Stimulated activated naive CD8-positive, alpha-beta T cell treated with anti-CD3 and anti-CD28 coated beads, Interleukin-15, Interleukin-2, amounts not matched to agents 100 U/mL and 50 U/mL, for 24 hours (primary cell): ENCODE measurements around the gene IL21R.
"Not testable (repeated sequence)": the region's sequence is repeated elsewhere in the genome, so short reads cannot be mapped to it uniquely, and the experiment has no call there.

Experiments used
- ATAC-seq: fragments of 150-1000 bp; cut with Tn5 transposase; one replicate; pipeline ENCODE4 v1.10.0; 2021
- DNase-seq: peaks from one replicate; pipeline ENCODE4 v3.0.0; 2021

IL21R gene

GRCh38 chr16:27402569-27402963, 592 bp downstream of the IL21R start:
- no peak for DNase-seq
- ATAC-seq, result no peak

- peak; percentile 59 for DNase-seq
- no peak for ATAC-seq
These were observed 1.1 kb downstream of the IL21R start for GRCh38 chr16:27402964-27403600.

GRCh38 chr16:27403601-27403992, 1.6 kb downstream of the IL21R start:
- DNase-seq, result no peak
- no peak for ATAC-seq

- ATAC-seq (no peak), DNase-seq (peak; percentile 58)
These were observed 2.3 kb downstream of the IL21R start for GRCh38 chr16:27404163-27404823.

- peak; percentile 88 for DNase-seq
- ATAC-seq, result peak; percentile 7
These were observed 3.8 kb downstream of the IL21R start for GRCh38 chr16:27405546-27406451.

- ATAC-seq (no peak), DNase-seq (peak; percentile 53)
These were observed 4.6 kb downstream of the IL21R start for GRCh38 chr16:27406511-27407128.

- no peak for DNase-seq
- no peak for ATAC-seq
These were observed 5.2 kb downstream of the IL21R start for GRCh38 chr16:27407133-27407532.

- DNase-seq (peak; percentile 55), ATAC-seq (peak; percentile 82)
These were observed 6.1 kb downstream of the IL21R start for GRCh38 chr16:27408012-27408601.

GRCh38 chr16:27408602-27409031, 6.6 kb downstream of the IL21R start:
- ATAC-seq (peak; percentile 8), DNase-seq (peak; percentile 53)

- not testable (repeated sequence) for ATAC-seq, DNase-seq
These were observed 8.0 kb downstream of the IL21R start for GRCh38 chr16:27409958-27410357.

- DNase-seq, result no peak
- ATAC-seq, result no peak
These were observed 8.8 kb downstream of the IL21R start for GRCh38 chr16:27410761-27411160.

GRCh38 chr16:27413956-27414355, 12.0 kb downstream of the IL21R start:
- DNase-seq (no peak), ATAC-seq (no peak)

GRCh38 chr16:27414788-27415431, 12.9 kb downstream of the IL21R start:
- no peak for DNase-seq
- no peak for ATAC-seq

GRCh38 chr16:27417047-27417671, 15.2 kb downstream of the IL21R start:
- no peak for DNase-seq
- ATAC-seq, result peak; percentile 79

GRCh38 chr16:27421961-27422740, 20.2 kb downstream of the IL21R start:
- DNase-seq (no peak), ATAC-seq (no peak)

GRCh38 chr16:27424772-27425498, 23.0 kb downstream of the IL21R start:
- ATAC-seq (no peak), DNase-seq (peak; percentile 12)

- no peak for DNase-seq
- no peak for ATAC-seq
These were observed 24.0 kb downstream of the IL21R start for GRCh38 chr16:27425961-27426360.

GRCh38 chr16:27426423-27427408, 24.7 kb downstream of the IL21R start:
- DNase-seq, result peak; percentile 79
- ATAC-seq, result peak; percentile 89
